Ovary (tissue), 9 donors: ENCODE measurements around the gene EPG5. TPM values are rescaled to one million over a fixed set of nuclear protein-coding genes. Genes with fewer than 3 reads are reported as not detected.

ENCODE experiments used
- DNase-seq, 5 donors: peaks; one replicate each; pipeline ENCODE4 v3.0.0-alpha.2; 2019 to 2020
- H3K27ac ChIP-seq, 2 donors: fragments of 200-600 bp; one replicate each; pipeline versions ENCODE4 v1.5.1 to v1.8.0; 2019 to 2022
- H3K27me3 ChIP-seq: fragments of 200-600 bp; one replicate; pipeline ENCODE4 v1.8.0; 2022
- H3K36me3 ChIP-seq: fragments of 200-600 bp; sonication (generic); one replicate; pipeline ENCODE4 v1.5.1; 2019
- H3K4me1 ChIP-seq: one replicate; pipeline ENCODE4 v1.8.1; 2013; ENCODE audit warnings: mild to moderate bottlenecking, moderate library complexity; ENCODE audit not compliant: insufficient read depth
- H3K4me3 ChIP-seq: fragments of 200-600 bp; sonication (generic); one replicate; pipeline ENCODE4 v1.5.1; 2017
- H3K9me3 ChIP-seq, 2 donors: fragments of 200-600 bp in 1 of 2; sonication (generic) in 1 of 2; one replicate each; pipeline versions ENCODE4 v1.5.1 to v1.8.1; 2013 to 2019; ENCODE audit warnings: mild to moderate bottlenecking in 1 of 2, moderate library complexity in 1 of 2
- EP300 ChIP-seq: sonication (generic); formaldehyde crosslinking; IDR thresholded peaks from one replicate; pipeline ENCODE4 v1.6.1; 2017; ENCODE audit warnings: antibody characterized with exemption
- POLR2A ChIP-seq: fragments of 450-650 bp; IDR thresholded peaks from one replicate; pipeline ENCODE4 v1.6.1; 2017; ENCODE audit warnings: antibody characterized with exemption, mild to moderate bottlenecking, moderate library complexity
- WGBS, 3 donors: extraction: QIAGEN DNeasy Blood & Tissue Kit in 1 of 3; methylation state at CpG; one replicate each; pipeline versions ENCODE4 v1.1.5 to v1.1.7; 2013 to 2017; 5-methylcytosine and 5-hydroxymethylcytosine counted together
- intact Hi-C, 4 donors: fragments of 100-400 bp; cut with DNase I; formaldehyde crosslinking; loops; one replicate each; pipeline versions ENCODE4 v1.11.0 to v1.15.1; 2022 to 2023
- polyA plus RNA-seq, 2 donors: library from polyadenylated mRNA; stranded (reverse); fragments of 200-250 nt in 1 of 2; fragments of 350-450 nt in 1 of 2; fragmentation: Illumina TruSeq in 1 of 2; extraction: RNeasy Lipid Tissue Mini Kit (QIAGEN cat#74804) in 1 of 2; gene quantifications; one replicate each; pipeline ENCODE4 v1.2.3, GENCODE V29; 2013 to 2014
- total RNA-seq, 7 donors: library from RNA; depleted of rRNA in 2 of 7; stranded (reverse); fragments of >200 nt in 2 of 7; fragmentation: NEBNext Ultra II Directional in 3 of 7; extraction: Animal tissue kit (Norgen Biotek cat#: 25700) in 3 of 7; gene quantifications; one replicate each; pipeline versions ENCODE4 v1.1.0 to v1.2.4, GENCODE V29; 2016 to 2023
- TF ChIP-seq, protein P1 (sequence below), 3 donors: fragments of 450-650 bp in 2 of 3; fragments of 200-600 bp in 1 of 3; IDR thresholded peaks; one replicate each; pipeline versions ENCODE4 v1.5.1 to v1.8.0; 2016 to 2022; ENCODE audit warnings: antibody characterized with exemption in 3 of 3, mild to moderate bottlenecking in 1 of 3
- donor health status: DM: no; HTN: no; CAD: no; lungs with moderate emphysema.
- donor health status: DM: no; HTN: no; CAD: no.
- donor health status: Bipolar disorder and iron deficiency.
- donor health status: DM: yes; HTN: yes; CAD: no.
- donor health status: DM: no; HTN: no; CAD: no.
- donor health status: DM: yes; HTN: yes; CAD: no.

The EPG5 gene
- total and polyA plus RNA-seq, 9 donors, result 8.9 to 28.4 (median 21.2) TPM

DNA sequence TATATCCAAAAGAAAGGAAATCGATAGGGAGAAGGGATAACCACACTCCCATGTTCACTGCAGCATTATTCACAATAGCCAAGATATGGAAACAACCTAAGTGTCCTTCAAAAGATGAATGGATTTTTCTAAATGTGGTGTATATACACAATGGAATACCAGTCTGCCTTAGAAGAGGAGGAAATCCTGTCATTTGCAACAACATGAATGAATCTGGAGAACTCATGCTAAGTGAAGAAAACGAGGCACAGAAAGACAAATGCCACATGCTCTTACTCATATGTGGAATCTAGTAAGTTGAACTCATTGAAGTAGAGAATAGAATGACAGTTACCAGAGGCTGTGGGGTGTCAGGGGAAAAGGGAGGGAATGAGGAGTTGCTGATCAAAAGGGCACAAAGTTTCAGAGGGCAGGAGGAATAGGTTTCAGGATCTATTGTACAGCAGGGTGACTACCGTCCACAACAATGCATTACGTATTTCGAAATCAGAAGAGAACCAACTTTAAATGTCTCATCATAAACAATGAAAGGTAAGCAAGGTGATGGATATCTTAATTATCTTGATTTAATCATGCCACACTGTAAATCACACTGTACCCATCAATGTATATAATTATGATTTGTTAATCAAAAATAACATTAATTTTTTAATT is 95.6 kb downstream of the EPG5 start:
- Histone ChIP-seq H3K4me1 (no peaks in the 10 kb centered on the region), H3K27me3 (no peaks in the 10 kb centered on the region), H3K36me3 (no peaks in the 10 kb centered on the region), H3K9me3 (no peaks in the 10 kb centered on the region), H3K4me3 (no peak overlapping the region), H3K27ac (no peak overlapping the region)
- DNase-seq, result no peak
- TF ChIP-seq, protein P1, sequence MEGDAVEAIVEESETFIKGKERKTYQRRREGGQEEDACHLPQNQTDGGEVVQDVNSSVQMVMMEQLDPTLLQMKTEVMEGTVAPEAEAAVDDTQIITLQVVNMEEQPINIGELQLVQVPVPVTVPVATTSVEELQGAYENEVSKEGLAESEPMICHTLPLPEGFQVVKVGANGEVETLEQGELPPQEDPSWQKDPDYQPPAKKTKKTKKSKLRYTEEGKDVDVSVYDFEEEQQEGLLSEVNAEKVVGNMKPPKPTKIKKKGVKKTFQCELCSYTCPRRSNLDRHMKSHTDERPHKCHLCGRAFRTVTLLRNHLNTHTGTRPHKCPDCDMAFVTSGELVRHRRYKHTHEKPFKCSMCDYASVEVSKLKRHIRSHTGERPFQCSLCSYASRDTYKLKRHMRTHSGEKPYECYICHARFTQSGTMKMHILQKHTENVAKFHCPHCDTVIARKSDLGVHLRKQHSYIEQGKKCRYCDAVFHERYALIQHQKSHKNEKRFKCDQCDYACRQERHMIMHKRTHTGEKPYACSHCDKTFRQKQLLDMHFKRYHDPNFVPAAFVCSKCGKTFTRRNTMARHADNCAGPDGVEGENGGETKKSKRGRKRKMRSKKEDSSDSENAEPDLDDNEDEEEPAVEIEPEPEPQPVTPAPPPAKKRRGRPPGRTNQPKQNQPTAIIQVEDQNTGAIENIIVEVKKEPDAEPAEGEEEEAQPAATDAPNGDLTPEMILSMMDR (IDR thresholded peaks at IDR 0.05), result no peak
- no peak for TF ChIP-seq EP300
- TF ChIP-seq POLR2A, result no peak
- 88 to 91% (median 90%) methylated on average over 5 of the region's 5 CpGs for WGBS, 3 donors
- intact Hi-C loops, result no loop called here

DNA sequence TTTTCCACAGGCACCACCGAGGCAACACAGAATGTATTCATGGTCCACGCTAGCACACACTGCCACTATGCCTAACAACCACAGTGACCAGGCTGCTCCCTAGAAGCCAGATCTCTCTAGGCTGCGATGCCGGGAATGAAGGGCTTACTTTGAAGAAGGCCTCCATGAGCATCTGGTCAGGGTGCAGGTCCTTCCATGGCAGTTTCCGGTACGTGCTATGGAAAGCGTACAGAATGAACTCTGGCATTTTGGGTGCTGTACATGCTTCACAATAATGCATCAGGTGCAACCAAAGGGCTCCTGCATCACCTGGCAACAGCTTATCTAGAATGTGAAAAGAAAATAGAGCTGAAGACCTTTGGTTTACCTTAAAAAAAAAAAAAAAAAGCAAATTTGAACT is 96.7 kb downstream of the EPG5 start:
- Histone ChIP-seq H3K4me3 (no peak overlapping the region), H3K9me3 (no peaks in the 10 kb centered on the region), H3K27me3 (no peaks in the 10 kb centered on the region), H3K36me3 (no peaks in the 10 kb centered on the region), H3K4me1 (no peaks in the 10 kb centered on the region), H3K27ac (no peak overlapping the region)
- WGBS, 3 donors, result 88 to 91% (median 89%) methylated on average over 7 of the region's 7 CpGs
- no peak for DNase-seq
- TF ChIP-seq POLR2A (no peak), EP300 (no peak)
- TF ChIP-seq, protein P1 (IDR thresholded peaks at IDR 0.05), result no peak
- intact Hi-C loops, result no loop called here

DNA sequence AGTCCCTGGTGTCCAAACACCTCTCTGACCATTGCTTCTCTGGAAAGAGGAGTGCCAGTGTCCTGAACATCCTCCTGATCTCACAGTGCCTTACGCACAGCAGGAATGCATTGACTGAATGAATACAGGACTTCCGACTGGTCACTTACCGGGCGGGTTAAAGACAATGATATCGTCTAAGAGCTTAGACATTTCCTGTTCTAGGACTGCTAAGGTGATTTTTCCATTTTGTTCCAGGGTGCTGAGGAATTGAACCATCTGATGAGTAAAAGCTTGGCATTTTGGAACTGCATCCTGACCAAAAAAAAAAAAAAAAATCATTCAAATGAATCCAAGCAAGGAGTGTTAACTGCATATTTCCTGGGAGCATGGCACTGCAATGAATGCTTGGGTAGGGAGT is 101.7 kb downstream of the EPG5 start:
- no peaks in the 10 kb centered on the region for H3K36me3 ChIP-seq

DNA sequence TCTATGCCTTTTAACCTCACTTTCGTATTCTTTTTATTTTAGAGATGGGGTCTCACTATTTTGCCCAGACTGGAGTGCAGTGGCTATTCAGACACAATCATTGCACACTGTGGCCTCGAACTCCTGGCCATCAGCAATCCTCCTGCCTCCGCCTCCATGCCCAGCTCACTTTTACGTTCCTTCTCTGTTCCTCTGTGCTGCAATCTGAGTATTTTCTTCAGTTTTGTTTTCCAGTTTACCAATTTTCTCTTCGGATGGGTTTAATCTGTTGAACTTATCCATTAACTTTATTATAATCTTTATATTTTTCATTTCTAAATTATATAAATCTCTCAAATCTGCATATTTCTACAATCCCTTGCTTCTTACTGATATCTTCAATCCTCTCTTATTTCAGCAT is 103.0 kb downstream of the EPG5 start:
- TF ChIP-seq, protein P1 (IDR thresholded peaks at IDR 0.05), result no peak
- TF ChIP-seq POLR2A (no peak), EP300 (no peak)
- H3K4me3 ChIP-seq, result no peak overlapping the region
- 97 to 98% (median 98%) methylated on average over 5 of the region's 5 CpGs for WGBS, 3 donors
- intact Hi-C loops, result no loop called here
- no peak for DNase-seq
- no peaks in the 10 kb centered on the region for H3K27me3 ChIP-seq
- no peaks in the 10 kb centered on the region for H3K4me1 ChIP-seq
- no peaks in the 10 kb centered on the region for H3K36me3 ChIP-seq
- H3K9me3 ChIP-seq, result no peaks in the 10 kb centered on the region
- H3K27ac ChIP-seq, result no peak overlapping the region

More for the DNA sequence above, 101.7 kb downstream of the EPG5 start:
- no peaks in the 10 kb centered on the region for H3K9me3 ChIP-seq
- no peak for DNase-seq
- H3K4me3 ChIP-seq, result no peak overlapping the region
- no peaks in the 10 kb centered on the region for H3K27me3 ChIP-seq
- intact Hi-C loops, result no loop called here
- H3K27ac ChIP-seq, result no peak overlapping the region
- WGBS, 3 donors, result 98 to 100% (median 99%) methylated on average over 5 of the region's 5 CpGs
- TF ChIP-seq POLR2A (no peak), EP300 (no peak)
- TF ChIP-seq, protein P1 (IDR thresholded peaks at IDR 0.05), result no peak
- no peaks in the 10 kb centered on the region for H3K4me1 ChIP-seq
